GM15510 (cell line): ENCODE measurements around the gene OR2W1.

Source experiments
- POLR2A ChIP-seq: IDR thresholded peaks from 3 replicates; pipeline ENCODE4 v1.6.1; 2011; ENCODE audit warnings: borderline replicate concordance; ENCODE audit not compliant: insufficient read length; ENCODE audit errors: extremely low read depth

Gene OR2W1

DNA sequence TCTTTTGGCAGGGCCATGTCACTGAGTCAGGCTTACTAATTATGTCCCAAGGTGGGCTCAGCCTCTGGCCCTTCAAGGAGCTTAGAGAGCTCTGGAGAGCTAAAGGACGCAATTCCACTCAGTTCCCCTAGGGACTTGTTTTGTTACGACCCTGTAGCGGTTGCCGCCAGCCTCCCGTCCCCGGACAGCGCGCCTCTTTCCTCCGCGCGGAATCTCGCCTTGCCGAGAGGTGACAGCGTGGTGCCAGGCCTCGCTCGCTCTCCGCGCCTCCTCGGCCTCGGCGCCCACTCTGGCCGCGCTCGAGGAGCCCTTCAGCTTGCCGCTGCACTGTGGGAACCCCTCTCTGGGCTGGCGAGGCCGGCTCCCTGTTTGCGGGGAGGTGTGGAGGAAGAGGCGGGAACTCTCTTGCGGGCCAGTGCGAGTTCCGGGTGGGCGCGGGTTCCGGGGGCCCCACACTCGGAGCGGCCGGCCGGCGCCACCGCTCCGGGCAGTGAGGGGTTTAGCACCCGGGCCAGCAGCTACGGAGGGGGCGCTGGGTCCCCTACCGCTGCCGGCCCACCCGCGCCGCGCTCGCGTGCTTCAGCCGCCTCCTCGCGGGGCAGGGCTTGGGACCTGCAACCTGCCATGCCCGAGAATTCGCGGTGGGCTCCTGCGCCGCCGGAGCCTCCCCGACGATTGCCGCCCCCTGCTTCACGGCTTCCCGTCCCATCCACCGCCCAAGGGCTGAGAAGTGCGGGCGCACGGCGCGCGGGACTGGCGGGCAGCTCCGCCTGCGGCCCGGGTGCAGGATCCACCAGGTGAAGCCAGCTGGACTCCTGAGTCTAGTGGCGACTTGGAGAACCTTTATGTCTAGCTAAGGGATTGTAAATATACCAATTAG, 30.0 kb downstream of the OR2W1 start:
- TF ChIP-seq POLR2A: no peak

DNA sequence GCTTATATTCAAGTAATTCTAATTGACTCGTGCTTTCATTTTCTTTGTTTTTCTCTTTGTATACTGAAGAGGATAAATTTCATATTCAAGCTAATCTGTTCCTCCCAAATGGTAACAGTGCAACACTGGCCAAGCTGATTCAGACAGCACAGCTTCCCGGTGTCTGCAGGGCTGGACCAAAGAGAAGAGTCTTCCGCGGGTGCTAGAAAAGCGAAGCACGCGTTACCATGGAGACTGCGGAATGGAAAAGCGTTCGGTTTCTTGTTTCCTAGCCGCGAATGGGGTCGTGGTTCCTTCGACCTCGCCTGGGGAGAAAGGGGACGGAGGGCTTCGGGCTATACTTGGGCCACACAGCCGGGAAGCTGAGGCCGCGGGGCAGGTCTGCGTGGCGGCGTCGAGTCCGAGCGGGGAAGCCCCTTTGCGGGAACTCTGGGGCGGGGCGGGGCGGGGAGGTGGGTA, 33.7 kb downstream of the OR2W1 start:
- TF ChIP-seq POLR2A: no peak

DNA sequence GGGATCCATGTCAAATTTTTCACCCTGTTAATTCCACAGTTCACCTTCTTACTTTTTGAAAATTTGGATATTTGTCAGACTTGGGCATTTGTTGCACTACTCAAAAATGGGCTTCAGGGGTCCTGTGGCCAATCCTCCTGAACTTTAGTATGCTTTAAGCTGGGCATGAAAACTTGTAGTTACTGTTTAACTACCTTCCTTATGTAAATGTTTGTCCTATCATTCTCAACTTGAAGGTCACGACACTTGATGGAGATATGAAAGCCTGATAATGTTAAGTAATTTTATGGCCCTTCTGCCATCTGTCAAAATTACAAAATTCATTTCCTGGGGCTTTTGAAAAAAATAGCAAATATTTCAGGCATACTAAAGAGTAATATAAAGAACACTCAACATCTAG, 35.6 kb downstream of the OR2W1 start:
- no peak for TF ChIP-seq POLR2A

DNA sequence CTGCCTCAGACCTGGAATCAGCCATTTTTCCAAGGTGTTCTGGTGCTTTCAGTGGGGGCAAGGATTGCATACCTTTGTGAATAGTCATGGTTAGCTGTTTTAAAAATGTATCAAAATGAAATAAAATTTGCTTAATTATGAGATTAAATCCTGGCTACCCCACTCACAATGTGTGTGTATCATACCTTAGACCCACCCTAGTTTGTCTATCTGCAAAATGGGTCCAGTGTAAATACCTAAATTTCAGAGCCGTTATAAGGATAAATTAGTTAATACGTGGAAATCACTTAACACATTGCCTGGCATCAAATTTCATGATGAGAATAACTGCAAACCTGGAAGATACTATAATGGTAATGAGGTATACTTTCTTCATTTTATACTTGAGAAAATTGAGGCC, 36.9 kb downstream of the OR2W1 start:
- TF ChIP-seq POLR2A: no peak

DNA sequence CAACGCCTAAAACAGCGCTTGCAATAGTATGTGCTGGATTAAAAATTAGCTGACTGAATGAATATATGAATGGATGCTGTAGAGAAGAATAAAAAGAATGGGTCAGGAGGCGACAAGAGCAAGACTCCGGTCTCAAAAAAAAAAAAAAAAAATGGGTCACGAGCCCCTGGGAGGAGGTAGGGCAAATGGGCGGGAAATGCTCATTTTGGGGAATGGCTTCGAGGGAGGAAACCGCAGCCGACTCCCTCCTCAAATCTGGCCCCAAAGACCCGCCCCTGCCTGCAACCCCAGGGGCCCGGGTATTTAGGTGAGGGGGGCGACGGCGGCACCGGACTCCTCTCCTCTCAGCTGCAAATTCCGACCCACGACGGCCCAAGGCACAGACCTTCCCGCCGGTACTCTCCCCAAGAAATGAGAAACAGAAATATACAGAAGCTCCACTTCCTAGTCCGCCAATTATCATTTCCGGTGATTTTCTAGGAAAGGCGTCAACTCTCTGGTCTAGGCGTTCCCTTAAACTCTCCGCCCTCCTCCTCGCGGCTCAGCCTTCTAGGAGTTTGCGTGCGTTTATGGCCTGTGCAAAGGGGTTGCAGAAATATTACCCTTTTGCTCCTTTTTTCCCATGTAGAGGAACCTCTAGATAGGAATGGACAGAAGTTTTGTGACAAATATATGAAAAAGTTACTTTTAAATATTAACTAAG, 39.6 kb downstream of the OR2W1 start, which contains the start of gene ZNF311:
ZNF311 (minus strand) TSS at position 133 of the 703 bp plus-strand sequence. CDS start 1,361 bp downstream, outside the sequence.
- no peak for TF ChIP-seq POLR2A

DNA sequence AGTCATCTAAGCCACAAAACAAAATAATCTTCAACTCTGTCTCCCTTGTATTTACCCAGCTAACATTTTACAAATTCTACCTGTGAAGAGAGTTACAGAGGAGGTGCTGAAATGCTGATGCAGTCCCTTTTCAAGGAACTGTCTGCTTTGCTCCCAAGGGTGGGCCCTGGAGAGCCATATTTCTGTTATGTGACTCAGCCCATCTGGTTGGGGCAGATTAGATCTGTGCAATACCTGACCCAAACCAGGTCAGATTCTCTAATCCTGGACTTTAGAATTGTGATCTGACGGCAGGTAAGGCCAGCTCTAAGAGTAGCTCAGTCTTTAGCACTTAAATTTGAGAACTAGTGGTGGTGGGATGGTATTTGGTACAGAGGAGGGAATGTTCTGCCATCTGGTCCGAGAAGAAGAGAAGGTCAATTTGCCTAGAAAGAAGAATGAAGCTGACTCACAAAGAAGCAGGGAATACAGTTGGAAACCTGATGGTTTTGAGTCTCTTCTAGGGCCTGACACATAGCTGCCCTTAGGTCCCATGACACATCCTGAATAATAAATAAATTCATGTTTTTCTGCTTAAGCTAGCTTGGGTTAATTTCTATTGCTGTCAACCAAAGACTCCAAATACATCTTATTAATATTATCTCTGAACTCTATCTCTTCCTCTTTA, 48.0 kb downstream of the OR2W1 start:
- TF ChIP-seq POLR2A: no peak

DNA sequence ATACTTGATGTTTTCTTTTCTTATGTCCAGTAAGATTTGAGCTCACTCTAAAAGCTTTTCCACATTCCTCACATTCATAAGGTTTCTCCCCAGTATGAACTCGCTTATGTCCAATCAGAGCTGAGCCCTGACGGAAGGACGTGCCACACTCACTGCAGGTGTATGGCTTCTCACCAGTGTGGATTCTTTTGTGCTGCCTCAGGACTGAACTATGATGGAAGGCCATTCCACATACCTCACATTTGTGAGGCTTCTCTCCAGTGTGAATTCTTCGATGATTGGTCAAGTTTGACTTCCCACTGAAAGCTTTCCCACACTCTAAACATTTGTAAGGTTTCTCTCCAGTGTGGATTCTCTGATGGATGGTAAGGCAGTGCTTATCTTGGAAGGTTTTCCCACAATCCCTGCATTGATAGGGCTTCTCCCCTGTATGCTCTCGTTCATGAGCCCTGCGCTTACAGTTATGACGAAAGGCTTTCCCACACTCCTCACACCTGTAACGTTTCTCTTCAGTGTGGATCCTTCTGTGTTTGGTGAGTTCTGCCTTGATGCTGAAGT, 49.8 kb downstream of the OR2W1 start:
- no peak for TF ChIP-seq POLR2A
